ENCODE data around the gene KCNMB1. TPM values are rescaled to one million over a fixed set of nuclear protein-coding genes. Genes with fewer than 3 reads are reported as not detected.

The KCNMB1 gene
- total and polyA plus RNA-seq, 8 donors: 0.78 to 5.0 (median 1.3) TPM

GRCh38 chr5:170353011-170353761 lies 36.0 kb downstream of the KCNMB1 start:
- intact Hi-C loops (cut with DNase I): no loop called here
- ATAC-seq: peak; percentile 29
- Histone ChIP-seq H3K36me3 (no peaks in the 10 kb centered on the region), H3K27me3 (peaks cover 0 to 31% of the 10 kb centered on the region in 2 donors), H3K9me3 (no peaks in the 10 kb centered on the region), H3K4me3 (no peak overlapping the region), H3K27ac (no peak overlapping the region), H3K4me1 (peaks cover 3 to 24% of the 10 kb centered on the region in 2 donors)
- TF ChIP-seq CTCF (IDR thresholded peaks at IDR 0.05): no peak
- DNase-seq: no peak

DNA sequence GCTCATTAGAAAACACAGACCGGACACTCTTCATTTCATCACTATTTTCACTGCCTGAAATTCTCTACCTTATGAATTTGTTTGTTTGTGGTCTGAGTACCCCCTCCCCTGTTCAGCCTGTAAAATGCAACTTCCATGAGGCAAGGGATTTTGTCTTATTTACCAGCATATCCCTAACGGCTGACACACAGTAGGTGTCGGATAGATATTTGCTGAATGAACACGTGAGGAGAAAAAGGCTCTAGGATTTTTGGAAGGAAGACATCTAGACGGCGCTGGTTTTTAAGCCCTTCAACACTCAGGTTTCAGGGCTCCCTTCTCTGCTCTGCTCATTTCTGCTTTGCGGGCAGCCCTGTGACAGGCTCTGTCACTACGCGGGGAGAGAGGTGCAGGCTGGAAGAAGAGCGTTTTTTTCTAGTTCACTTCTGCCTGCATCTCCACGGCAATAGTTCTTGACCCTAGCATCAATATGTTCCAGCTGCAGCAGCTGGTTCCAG lies 41.0 kb downstream of the KCNMB1 start:
- no peaks in the 10 kb centered on the region for H3K36me3 ChIP-seq
- H3K4me3 ChIP-seq: no peak overlapping the region
- H3K27ac ChIP-seq: no peak overlapping the region
- intact Hi-C loops (cut with DNase I): no loop called here
- no peak for TF ChIP-seq CTCF (IDR thresholded peaks at IDR 0.05)
- no peaks in the 10 kb centered on the region for H3K9me3 ChIP-seq
- peaks cover under 1 to 9% of the 10 kb centered on the region in 2 donors for H3K4me1 ChIP-seq
- peaks cover 0 to 21% of the 10 kb centered on the region in 2 donors for H3K27me3 ChIP-seq
- peak in 1 of 4 donors; percentile 37 for DNase-seq
- no peak for ATAC-seq

DNA sequence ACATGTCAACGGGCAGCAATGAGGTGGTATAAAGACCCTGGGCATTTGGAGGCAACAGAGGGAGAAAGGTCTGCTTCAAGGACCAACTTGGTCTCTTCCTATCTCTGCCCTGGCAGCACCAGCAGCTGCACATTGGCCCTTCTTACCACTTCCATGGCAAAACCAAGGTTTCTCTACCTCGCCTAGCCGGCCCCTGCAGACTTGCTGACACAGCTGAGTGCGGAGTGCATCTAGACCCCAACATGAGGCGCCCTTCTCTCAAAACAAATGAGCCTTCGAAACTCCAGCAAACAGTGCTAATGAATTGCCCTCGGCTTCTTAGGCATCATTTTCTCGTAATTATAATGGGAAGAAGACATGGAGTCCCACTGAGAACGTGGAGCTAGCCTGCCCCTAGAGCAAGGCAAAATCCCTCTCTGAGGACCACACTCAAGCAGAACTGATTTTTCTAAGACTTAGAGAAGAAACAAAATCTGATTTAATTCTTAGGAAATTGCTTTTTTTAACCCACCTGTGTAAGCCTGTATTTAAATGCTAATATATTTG lies 42.1 kb downstream of the KCNMB1 start:
- no peaks in the 10 kb centered on the region for H3K36me3 ChIP-seq

DNA sequence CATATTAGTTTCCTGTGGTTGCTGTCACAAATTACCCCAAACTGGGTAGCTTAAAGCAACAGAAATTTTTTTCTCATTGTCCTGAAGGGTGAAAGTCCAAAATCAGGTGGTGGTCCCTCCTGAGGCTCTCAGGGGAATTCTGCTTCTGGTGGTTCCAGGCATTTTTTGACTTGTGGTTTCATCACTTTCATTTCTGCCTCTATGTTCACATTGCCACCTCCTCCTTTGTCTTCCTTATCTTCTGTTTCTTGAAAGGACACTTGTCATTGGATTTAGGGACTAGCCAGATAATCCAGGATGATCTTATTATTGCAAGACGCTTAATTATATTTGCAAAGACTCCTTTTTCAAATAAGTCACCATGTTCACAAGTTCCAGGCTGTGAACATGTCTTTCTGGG lies 43.2 kb downstream of the KCNMB1 start:
- Histone ChIP-seq H3K36me3 (no peaks in the 10 kb centered on the region), H3K27me3 (peaks cover 0 to 10% of the 10 kb centered on the region in 2 donors), H3K9me3 (no peaks in the 10 kb centered on the region), H3K27ac (no peak overlapping the region), H3K4me3 (no peak overlapping the region), H3K4me1 (peaks cover 0 to 11% of the 10 kb centered on the region in 2 donors)
- DNase-seq: no peak
- no peak for TF ChIP-seq CTCF (IDR thresholded peaks at IDR 0.05)
- no peak for ATAC-seq
- intact Hi-C loops (cut with DNase I): no loop called here

More for the DNA sequence above, 42.1 kb downstream of the KCNMB1 start:
- peaks cover 0 to 8% of the 10 kb centered on the region in 2 donors for H3K4me1 ChIP-seq
- H3K9me3 ChIP-seq: no peaks in the 10 kb centered on the region
- intact Hi-C loops (cut with DNase I): no loop called here
- H3K27me3 ChIP-seq: peaks cover 0 to 10% of the 10 kb centered on the region in 2 donors
- DNase-seq: no peak
- no peak for ATAC-seq
- H3K4me3 ChIP-seq: no peak overlapping the region
- TF ChIP-seq CTCF (IDR thresholded peaks at IDR 0.05): no peak
- no peak overlapping the region for H3K27ac ChIP-seq

- no peaks in the 10 kb centered on the region for H3K9me3 ChIP-seq
- no peak for DNase-seq
- no peak for TF ChIP-seq CTCF (IDR thresholded peaks at IDR 0.05)
- no peak overlapping the region for H3K4me3 ChIP-seq
- H3K27ac ChIP-seq: no peak overlapping the region
- peaks cover 0 to 10% of the 10 kb centered on the region in 2 donors for H3K27me3 ChIP-seq
- H3K36me3 ChIP-seq: no peaks in the 10 kb centered on the region
- intact Hi-C loops (cut with DNase I): no loop called here
- ATAC-seq: peak; percentile 30
- peaks cover 0 to 24% of the 10 kb centered on the region in 2 donors for H3K4me1 ChIP-seq
Measured at GRCh38 chr5:170343177-170343576, 46.0 kb downstream of the KCNMB1 start.

Measured in left lung (tissue), 10 donors.